ENCODE data around the gene MRPS35.
A peak's percentile ranks its signal among the peaks of the same experiment; 100 is the strongest.

Gene MRPS35

DNA sequence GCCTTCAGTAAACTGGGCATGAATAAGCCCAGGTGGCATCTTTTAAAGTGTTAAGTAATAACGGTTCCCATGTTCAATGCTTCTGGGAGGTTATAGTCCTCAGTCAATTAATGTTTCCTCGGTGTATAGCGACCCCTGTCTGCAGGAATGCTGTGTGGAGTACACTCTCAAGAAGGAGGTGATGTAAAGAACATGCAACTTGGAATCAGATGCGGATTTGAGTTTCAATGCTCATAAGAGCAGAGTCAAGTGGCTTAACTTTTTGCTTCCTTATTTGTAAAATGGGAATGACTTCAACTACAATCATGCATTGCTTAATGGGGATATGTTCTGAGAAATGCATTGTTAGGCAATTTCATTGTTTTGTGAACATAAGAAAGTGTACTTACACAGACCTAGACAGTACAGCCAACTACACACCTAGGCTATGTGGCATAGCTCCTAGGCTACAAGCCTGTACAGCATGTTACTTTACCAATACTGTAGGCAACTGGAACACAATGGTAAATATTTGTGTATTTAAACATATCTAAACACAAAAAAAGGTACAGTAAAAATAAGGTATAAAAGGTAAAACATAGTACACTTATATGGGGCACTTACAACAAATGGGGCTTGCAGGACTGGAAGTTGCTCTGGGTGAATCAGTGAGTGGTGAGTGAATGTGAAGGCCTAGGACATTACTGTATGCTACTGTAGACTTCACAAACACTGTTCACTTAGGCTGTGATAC is 6.7 kb upstream of the MRPS35 start:
- Histone ChIP-seq H3K9me3 (ENCODE audit: control insufficient read depth, insufficient read depth, low read depth, low read length) (no peaks in the 10 kb centered on the region), H3K4me1 (ENCODE audit: control insufficient read depth, insufficient read depth, low read length) (no peaks in the 10 kb centered on the region), H3K36me3 (ENCODE audit: control insufficient read depth in 2 of 2, insufficient read depth in 1 of 2, low read length in 2 of 2) (no peaks in the 10 kb centered on the region), H3K27ac (ENCODE audit: extremely low read depth, low read depth, low read length) (no peak overlapping the region), H3K4me3 (ENCODE audit: low read depth, low read length) (no peak overlapping the region)
- ChIA-PET POLR2A (no interaction called here), CTCF (interaction anchor here (0.5 to 2.5 kb wide), 13 partner anchors 12 to 825 kb away, joined by 3 to 20 read pairs (median 3); no protein-coding TSS in a partner anchor)
- no peak for TF ChIP-seq SCRT2 (tag by site-specific recombination; IDR thresholded peaks at IDR 0.05)
- no peak for TF ChIP-seq MZF1 (tag by site-specific recombination; IDR thresholded peaks at IDR 0.05; ENCODE audit: borderline replicate concordance)
- no peak for TF ChIP-seq HOXA7 (CRISPR knock-in tag; IDR thresholded peaks at IDR 0.05; ENCODE audit: borderline replicate concordance)
- no peak for TF ChIP-seq GFI1B (tag by site-specific recombination; IDR thresholded peaks at IDR 0.05)
- 0 out of 2 replicates have a peak, but pooled peaks have one; percentile 26 for TF ChIP-seq ZNF558 (tag by site-specific recombination; IDR thresholded peaks at IDR 0.05)
- TF ChIP-seq ZNF624 (tag by site-specific recombination; IDR thresholded peaks at IDR 0.05) = no peak
- no peak for TF ChIP-seq ZFP37 (tag by site-specific recombination; IDR thresholded peaks at IDR 0.05)
- peak; percentile 58 for TF ChIP-seq SP7 (tag by site-specific recombination; IDR thresholded peaks at IDR 0.05)
- no peak for TF ChIP-seq GLIS1 (tag by site-specific recombination; IDR thresholded peaks at IDR 0.05)
- 0 out of 2 replicates have a peak, but pooled peaks have one; percentile 37 for TF ChIP-seq ZNF335 (tag by site-specific recombination; conservative IDR thresholded peaks at IDR 0.05)
- TF ChIP-seq ZNF292 (tag by site-specific recombination; IDR thresholded peaks at IDR 0.05; ENCODE audit: borderline replicate concordance, low read depth) = no peak
- no peak for TF ChIP-seq ZNF510 (tag by site-specific recombination; IDR thresholded peaks at IDR 0.05; ENCODE audit: insufficient replicate concordance)
- no peak for TF ChIP-seq ZFP69B (tag by site-specific recombination; IDR thresholded peaks at IDR 0.05)
- TF ChIP-seq, protein P1, sequence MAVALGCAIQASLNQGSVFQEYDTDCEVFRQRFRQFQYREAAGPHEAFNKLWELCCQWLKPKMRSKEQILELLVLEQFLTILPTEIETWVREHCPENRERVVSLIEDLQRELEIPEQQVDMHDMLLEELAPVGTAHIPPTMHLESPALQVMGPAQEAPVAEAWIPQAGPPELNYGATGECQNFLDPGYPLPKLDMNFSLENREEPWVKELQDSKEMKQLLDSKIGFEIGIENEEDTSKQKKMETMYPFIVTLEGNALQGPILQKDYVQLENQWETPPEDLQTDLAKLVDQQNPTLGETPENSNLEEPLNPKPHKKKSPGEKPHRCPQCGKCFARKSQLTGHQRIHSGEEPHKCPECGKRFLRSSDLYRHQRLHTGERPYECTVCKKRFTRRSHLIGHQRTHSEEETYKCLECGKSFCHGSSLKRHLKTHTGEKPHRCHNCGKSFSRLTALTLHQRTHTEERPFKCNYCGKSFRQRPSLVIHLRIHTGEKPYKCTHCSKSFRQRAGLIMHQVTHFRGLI (tag by site-specific recombination; IDR thresholded peaks at IDR 0.05) = no peak
- TF ChIP-seq ZNF24 (tag by site-specific recombination; IDR thresholded peaks at IDR 0.05) = 0 out of 2 replicates have a peak, but pooled peaks have one; percentile 41
- no peak for TF ChIP-seq ZBTB8A (tag by site-specific recombination; IDR thresholded peaks at IDR 0.05)
- TF ChIP-seq, protein P2, sequence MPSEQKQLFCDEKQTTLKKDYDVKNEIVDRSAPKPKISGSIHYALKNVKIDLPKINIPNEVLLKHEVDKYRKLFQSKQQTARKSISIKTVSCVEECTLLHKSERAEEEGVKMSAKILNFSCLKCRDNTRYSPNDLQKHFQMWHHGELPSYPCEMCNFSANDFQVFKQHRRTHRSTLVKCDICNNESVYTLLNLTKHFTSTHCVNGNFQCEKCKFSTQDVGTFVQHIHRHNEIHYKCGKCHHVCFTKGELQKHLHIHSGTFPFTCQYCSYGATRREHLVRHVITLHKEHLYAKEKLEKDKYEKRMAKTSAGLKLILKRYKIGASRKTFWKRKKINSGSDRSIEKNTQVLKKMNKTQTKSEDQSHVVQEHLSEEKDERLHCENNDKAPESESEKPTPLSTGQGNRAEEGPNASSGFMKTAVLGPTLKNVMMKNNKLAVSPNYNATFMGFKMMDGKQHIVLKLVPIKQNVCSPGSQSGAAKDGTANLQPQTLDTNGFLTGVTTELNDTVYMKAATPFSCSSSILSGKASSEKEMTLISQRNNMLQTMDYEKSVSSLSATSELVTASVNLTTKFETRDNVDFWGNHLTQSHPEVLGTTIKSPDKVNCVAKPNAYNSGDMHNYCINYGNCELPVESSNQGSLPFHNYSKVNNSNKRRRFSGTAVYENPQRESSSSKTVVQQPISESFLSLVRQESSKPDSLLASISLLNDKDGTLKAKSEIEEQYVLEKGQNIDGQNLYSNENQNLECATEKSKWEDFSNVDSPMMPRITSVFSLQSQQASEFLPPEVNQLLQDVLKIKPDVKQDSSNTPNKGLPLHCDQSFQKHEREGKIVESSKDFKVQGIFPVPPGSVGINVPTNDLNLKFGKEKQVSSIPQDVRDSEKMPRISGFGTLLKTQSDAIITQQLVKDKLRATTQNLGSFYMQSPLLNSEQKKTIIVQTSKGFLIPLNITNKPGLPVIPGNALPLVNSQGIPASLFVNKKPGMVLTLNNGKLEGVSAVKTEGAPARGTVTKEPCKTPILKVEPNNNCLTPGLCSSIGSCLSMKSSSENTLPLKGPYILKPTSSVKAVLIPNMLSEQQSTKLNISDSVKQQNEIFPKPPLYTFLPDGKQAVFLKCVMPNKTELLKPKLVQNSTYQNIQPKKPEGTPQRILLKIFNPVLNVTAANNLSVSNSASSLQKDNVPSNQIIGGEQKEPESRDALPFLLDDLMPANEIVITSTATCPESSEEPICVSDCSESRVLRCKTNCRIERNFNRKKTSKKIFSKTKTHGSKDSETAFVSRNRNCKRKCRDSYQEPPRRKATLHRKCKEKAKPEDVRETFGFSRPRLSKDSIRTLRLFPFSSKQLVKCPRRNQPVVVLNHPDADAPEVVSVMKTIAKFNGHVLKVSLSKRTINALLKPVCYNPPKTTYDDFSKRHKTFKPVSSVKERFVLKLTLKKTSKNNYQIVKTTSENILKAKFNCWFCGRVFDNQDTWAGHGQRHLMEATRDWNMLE (tag by site-specific recombination; conservative IDR thresholded peaks at IDR 0.05; ENCODE audit: low read depth) = peak; percentile 50
- TF ChIP-seq, protein P3, sequence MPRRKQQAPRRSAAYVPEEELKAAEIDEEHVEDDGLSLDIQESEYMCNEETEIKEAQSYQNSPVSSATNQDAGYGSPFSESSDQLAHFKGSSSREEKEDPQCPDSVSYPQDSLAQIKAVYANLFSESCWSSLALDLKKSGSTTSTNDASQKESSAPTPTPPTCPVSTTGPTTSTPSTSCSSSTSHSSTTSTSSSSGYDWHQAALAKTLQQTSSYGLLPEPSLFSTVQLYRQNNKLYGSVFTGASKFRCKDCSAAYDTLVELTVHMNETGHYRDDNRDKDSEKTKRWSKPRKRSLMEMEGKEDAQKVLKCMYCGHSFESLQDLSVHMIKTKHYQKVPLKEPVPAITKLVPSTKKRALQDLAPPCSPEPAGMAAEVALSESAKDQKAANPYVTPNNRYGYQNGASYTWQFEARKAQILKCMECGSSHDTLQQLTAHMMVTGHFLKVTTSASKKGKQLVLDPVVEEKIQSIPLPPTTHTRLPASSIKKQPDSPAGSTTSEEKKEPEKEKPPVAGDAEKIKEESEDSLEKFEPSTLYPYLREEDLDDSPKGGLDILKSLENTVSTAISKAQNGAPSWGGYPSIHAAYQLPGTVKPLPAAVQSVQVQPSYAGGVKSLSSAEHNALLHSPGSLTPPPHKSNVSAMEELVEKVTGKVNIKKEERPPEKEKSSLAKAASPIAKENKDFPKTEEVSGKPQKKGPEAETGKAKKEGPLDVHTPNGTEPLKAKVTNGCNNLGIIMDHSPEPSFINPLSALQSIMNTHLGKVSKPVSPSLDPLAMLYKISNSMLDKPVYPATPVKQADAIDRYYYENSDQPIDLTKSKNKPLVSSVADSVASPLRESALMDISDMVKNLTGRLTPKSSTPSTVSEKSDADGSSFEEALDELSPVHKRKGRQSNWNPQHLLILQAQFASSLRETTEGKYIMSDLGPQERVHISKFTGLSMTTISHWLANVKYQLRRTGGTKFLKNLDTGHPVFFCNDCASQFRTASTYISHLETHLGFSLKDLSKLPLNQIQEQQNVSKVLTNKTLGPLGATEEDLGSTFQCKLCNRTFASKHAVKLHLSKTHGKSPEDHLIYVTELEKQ (tag by site-specific recombination; IDR thresholded peaks at IDR 0.05; ENCODE audit: borderline replicate concordance) = no peak
- TF ChIP-seq ZNF48 (tag by site-specific recombination; IDR thresholded peaks at IDR 0.05) = no peak
- TF ChIP-seq ZNF555 (tag by site-specific recombination; conservative IDR thresholded peaks at IDR 0.05) = no peak
- no peak for TF ChIP-seq KLF1 (tag by site-specific recombination; IDR thresholded peaks at IDR 0.05)
- no peak for TF ChIP-seq ZNF23 (tag by site-specific recombination; IDR thresholded peaks at IDR 0.05; ENCODE audit: borderline replicate concordance)
- no peak for TF ChIP-seq ZNF248 (tag by site-specific recombination; IDR thresholded peaks at IDR 0.05)
- TF ChIP-seq, protein P4, sequence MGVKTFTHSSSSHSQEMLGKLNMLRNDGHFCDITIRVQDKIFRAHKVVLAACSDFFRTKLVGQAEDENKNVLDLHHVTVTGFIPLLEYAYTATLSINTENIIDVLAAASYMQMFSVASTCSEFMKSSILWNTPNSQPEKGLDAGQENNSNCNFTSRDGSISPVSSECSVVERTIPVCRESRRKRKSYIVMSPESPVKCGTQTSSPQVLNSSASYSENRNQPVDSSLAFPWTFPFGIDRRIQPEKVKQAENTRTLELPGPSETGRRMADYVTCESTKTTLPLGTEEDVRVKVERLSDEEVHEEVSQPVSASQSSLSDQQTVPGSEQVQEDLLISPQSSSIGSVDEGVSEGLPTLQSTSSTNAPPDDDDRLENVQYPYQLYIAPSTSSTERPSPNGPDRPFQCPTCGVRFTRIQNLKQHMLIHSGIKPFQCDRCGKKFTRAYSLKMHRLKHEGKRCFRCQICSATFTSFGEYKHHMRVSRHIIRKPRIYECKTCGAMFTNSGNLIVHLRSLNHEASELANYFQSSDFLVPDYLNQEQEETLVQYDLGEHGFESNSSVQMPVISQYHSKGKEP (tag by site-specific recombination; IDR thresholded peaks at IDR 0.05) = peak; percentile 72; the same call in 1 of the 2 replicates
- no peak for TF ChIP-seq YY1 (tag by site-specific recombination; IDR thresholded peaks at IDR 0.05)
- TF ChIP-seq ZNF473 (tag by site-specific recombination; IDR thresholded peaks at IDR 0.05) = no peak
- TF ChIP-seq ZNF837 (tag by site-specific recombination; IDR thresholded peaks at IDR 0.05) = no peak

Measured in HEK293 (cell line).